Body of pancreas (tissue), 4 donors: ENCODE measurements around the gene TMEM121.
"Not testable (repeated sequence)": the region's sequence is repeated elsewhere in the genome, so short reads cannot be mapped to it uniquely, and the experiment has no call there.

ENCODE experiments used
- POLR2A ChIP-seq, 3 donors: fragments of 450-650 bp; IDR thresholded peaks; one replicate each; pipeline ENCODE4 v1.6.1; 2016; ENCODE audit warnings: antibody characterized with exemption in 3 of 3, mild to moderate bottlenecking in 2 of 3
- TF ChIP-seq, protein P1 (sequence below), 7 experiments: fragments of 450-650 bp in 4 of 7; fragments of 200-600 bp in 3 of 7; sonication (generic) in 3 of 7; IDR thresholded peaks; one replicate each; pipeline ENCODE4 v1.5.1; 2016 to 2019; ENCODE audit warnings: antibody characterized with exemption in 7 of 7

DNA sequence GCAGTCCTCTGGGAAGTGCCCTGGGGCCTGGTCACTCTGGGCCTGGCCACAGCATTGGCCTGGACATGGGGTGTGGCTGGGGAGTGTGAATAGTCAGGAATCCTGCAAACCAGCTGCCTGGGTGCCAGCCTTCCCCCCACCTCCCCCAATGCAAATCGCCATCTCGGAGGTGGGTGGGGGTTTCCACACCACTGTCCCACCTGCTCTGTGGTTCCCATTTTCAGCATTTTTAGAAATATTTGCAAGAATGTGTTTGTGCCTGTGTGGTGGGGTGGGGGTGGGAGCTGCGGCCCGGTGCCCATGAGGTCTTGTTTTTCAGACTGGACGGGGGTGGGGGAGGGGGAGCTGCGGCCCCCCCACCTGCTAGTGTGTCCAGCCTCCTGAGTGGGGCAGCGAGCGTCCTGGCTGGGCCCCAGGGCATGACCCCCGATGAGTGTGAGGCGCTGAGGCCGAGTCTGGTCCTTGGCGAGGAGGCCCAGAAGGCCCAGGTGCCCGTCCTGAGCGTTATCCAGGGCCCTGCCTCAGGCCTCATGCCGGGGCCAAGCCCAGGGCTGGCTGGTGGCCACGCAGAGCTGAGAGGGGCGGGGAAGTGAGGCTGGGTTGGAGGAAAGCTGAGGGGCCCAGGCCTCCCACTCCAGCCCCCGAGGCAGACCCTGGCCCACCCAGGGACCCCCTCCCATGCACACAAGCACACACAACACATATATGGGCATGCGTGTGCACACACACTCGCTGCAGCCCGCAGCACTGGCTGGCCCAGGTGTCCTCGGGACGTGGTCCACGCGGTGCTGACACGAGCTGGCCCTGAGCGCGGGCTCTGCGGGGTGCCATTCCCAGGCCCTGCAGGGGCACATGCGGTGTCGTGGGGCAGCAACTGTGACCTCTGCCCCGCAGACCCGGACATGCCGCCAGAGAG, 40.1 kb downstream of the TMEM121 start:
- TF ChIP-seq, protein P1, sequence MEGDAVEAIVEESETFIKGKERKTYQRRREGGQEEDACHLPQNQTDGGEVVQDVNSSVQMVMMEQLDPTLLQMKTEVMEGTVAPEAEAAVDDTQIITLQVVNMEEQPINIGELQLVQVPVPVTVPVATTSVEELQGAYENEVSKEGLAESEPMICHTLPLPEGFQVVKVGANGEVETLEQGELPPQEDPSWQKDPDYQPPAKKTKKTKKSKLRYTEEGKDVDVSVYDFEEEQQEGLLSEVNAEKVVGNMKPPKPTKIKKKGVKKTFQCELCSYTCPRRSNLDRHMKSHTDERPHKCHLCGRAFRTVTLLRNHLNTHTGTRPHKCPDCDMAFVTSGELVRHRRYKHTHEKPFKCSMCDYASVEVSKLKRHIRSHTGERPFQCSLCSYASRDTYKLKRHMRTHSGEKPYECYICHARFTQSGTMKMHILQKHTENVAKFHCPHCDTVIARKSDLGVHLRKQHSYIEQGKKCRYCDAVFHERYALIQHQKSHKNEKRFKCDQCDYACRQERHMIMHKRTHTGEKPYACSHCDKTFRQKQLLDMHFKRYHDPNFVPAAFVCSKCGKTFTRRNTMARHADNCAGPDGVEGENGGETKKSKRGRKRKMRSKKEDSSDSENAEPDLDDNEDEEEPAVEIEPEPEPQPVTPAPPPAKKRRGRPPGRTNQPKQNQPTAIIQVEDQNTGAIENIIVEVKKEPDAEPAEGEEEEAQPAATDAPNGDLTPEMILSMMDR (IDR thresholded peaks at IDR 0.05) = not testable (repeated sequence)
- not testable (repeated sequence) for TF ChIP-seq POLR2A (IDR thresholded peaks at IDR 0.05)
